Coronary artery (tissue), 2 donors: ENCODE results near the gene UGT2B15.
"Not testable (repeated sequence)": the region's sequence is repeated elsewhere in the genome, so short reads cannot be mapped to it uniquely, and the experiment has no call there.

Experiments used
- DNase-seq: peaks from one replicate; pipeline ENCODE4 v3.0.0-alpha.2; 2017; ENCODE audit warnings: low spot score
- H3K27ac ChIP-seq, 2 donors: fragments of 200-600 bp; sonication (generic); one replicate each; pipeline ENCODE4 v1.5.1; 2016 to 2019
- H3K4me3 ChIP-seq: fragments of 200-600 bp; sonication (generic); 2 replicates; pipeline ENCODE4 v1.5.1; 2016; ENCODE audit warnings: mild to moderate bottlenecking, moderate library complexity
- CTCF ChIP-seq: fragments of 200-600 bp; sonication (generic); IDR thresholded peaks from one replicate; pipeline ENCODE4 v1.5.1; 2019; ENCODE audit warnings: antibody characterized with exemption

Gene UGT2B15

GRCh38 chr4:68658672-68659071, 11.8 kb downstream of the UGT2B15 start:
- Histone ChIP-seq H3K4me3 (no peak overlapping the region), H3K27ac (no peak overlapping the region)
- DNase-seq = no peak
- TF ChIP-seq CTCF = no peak

- not testable (repeated sequence) for H3K27ac ChIP-seq, DNase-seq, H3K4me3 ChIP-seq
These were observed 13.3 kb downstream of the UGT2B15 start for GRCh38 chr4:68657022-68657594.

- H3K27ac ChIP-seq, H3K4me3 ChIP-seq, DNase-seq: not testable (repeated sequence)
These were observed 13.9 kb downstream of the UGT2B15 start for GRCh38 chr4:68656445-68656973.

GRCh38 chr4:68655764-68656444, 14.5 kb downstream of the UGT2B15 start:
- H3K27ac ChIP-seq = no peak overlapping the region
- no peak for TF ChIP-seq CTCF
- DNase-seq = no peak
- no peak overlapping the region for H3K4me3 ChIP-seq

GRCh38 chr4:68654946-68655721, 15.3 kb downstream of the UGT2B15 start:
- no peak for DNase-seq
- no peak for TF ChIP-seq CTCF
- H3K27ac ChIP-seq = no peak overlapping the region
- H3K4me3 ChIP-seq = no peak overlapping the region

GRCh38 chr4:68651932-68652331, 18.5 kb downstream of the UGT2B15 start:
- Histone ChIP-seq H3K27ac (no peak overlapping the region), H3K4me3 (no peak overlapping the region)
- DNase-seq = no peak
- TF ChIP-seq CTCF = no peak

- TF ChIP-seq CTCF = no peak
- DNase-seq = no peak
- H3K4me3 ChIP-seq = no peak overlapping the region
- H3K27ac ChIP-seq = no peak overlapping the region
These were observed 40.1 kb downstream of the UGT2B15 start for GRCh38 chr4:68630371-68630770.

GRCh38 chr4:68622731-68623130, 47.7 kb downstream of the UGT2B15 start:
- not testable (repeated sequence) for DNase-seq, H3K4me3 ChIP-seq, H3K27ac ChIP-seq
